Daoy (cell line): Measurements from ENCODE around the gene MCC. TPM values are rescaled to one million over a fixed set of nuclear protein-coding genes. Genes with fewer than 3 reads are reported as not detected.

Experiments
- DNase-seq: peaks from one replicate; pipeline ENCODE4 v3.0.0-alpha.2; 2015; ENCODE audit warnings: low read depth
- total RNA-seq: library from RNA; depleted of rRNA; stranded (reverse); fragments of >200 nt; shearing (Covaris generic); gene quantifications from 2 replicates; pipeline ENCODE4 v1.2.3, GENCODE V29; 2014

MCC gene
- total RNA-seq, 1 experiment from 2014 or later, result 11.8 TPM

- DNase-seq, result no peak
Observed at GRCh38 chr5:113319256-113320053, 168.8 kb downstream of the MCC start.

DNA sequence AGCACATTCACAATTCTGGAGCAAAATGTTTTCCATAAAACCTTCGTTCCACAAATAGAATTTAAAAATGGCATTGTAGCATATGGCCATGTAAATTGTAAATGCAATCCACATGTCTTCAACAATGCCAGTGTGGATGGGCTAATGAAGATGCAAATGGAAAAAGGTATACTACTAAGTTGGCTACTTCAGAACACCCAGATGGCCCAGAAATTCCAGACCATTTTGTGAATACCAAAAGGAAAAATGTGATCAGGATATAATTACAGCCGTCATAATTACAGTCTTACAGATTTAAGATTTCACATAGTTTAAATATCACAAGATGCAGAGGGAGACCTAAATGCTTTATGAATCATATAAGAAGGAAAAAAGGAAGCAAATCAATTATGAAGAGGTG, 170.6 kb downstream of the MCC start:
- DNase-seq, result no peak

DNA sequence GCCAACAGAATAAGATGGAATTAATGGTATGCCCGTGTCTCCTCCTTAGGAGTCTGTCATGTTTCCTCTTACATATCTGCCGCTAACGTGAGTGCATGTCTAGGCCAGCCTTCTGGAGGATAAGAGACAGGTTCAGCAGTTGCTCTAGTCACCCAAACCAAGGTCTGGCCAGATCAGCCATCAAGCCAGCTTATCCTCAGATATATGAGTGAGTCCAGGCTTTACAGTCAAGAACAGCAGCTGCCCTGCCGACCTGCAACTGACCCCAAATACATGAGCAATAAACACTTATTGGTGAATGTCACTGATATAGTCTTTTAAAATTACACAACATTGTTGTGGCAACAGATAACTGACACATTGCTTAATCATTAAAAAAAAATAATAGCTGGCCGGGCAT, 177.0 kb downstream of the MCC start:
- DNase-seq, result no peak

DNA sequence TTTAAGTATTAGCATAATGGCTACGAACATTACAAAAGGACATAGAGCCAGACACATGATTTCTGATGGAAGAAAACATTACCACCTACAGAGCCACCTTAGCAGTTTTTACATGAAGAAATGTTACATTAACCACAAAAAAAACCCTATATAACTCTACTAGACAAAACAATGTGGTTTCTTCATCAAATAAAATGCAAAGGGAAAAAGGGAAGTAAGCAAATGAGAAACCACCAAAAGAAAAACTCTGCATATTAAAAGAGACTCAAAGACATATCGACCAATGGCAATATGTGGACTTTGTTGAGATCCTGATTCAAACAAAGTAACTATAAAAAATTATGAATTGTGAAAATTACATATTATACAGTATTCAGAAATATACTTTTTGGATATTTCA, 186.1 kb downstream of the MCC start:
- no peak for DNase-seq

DNA sequence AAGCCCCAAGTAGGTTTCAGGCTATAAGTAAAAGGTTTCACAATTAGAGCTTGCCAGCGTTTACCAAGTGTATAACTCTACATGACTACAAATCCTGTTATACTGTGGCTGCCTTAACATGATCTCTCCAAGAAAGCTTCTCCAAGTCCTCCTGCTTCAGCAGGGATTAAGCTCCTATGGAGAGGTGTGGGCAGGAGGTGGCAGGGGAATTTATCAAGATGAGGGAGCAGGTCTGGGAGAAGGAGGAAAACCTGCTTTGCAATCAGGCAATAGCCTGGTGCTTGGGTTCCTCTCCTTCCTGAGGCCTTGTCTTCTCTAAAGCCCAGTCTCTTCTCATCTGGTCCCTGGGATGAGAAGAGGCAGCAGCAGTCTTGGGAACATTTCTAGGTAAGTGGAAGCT, 188.7 kb downstream of the MCC start:
- DNase-seq, result no peak

DNA sequence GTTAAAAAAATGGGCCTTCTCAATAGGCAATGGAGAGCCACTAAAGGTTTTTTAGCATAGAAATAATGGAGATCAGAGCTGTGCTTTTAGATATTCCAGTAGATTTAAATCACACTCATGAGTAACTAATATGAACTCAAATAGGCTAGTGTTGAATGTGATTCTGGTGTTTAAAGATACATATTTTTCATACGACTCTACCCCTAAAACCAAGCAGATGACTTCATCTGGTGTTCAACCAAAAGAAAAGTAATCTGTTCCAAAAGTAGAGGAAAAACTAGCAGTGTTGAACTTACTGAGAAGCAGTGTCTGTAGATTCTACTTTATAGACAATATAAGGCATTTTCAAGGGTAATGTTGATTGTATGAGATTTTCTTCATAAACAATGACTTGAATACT, 191.6 kb downstream of the MCC start:
- no peak for DNase-seq

DNA sequence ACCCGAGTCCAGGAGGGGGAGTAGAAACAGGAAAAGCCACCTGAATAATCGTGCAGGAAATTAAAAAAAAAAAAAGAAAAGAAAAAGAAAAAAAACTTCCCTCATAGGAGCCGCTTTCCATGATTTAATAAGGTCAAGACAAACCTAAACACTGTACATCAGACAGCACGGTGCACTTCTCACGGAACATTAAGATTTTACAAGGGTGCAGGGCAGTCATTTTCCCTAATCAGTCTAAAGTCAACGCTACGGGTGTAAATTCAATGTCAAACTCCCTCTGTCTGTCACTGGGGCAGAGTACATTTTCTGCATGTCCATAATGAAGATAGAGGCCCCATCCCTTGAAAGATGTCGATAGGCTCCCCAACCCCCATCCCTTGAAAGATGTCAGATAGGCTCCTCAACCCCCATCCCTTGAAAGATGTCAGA, 193.1 kb downstream of the MCC start:
- DNase-seq, result no peak

DNA sequence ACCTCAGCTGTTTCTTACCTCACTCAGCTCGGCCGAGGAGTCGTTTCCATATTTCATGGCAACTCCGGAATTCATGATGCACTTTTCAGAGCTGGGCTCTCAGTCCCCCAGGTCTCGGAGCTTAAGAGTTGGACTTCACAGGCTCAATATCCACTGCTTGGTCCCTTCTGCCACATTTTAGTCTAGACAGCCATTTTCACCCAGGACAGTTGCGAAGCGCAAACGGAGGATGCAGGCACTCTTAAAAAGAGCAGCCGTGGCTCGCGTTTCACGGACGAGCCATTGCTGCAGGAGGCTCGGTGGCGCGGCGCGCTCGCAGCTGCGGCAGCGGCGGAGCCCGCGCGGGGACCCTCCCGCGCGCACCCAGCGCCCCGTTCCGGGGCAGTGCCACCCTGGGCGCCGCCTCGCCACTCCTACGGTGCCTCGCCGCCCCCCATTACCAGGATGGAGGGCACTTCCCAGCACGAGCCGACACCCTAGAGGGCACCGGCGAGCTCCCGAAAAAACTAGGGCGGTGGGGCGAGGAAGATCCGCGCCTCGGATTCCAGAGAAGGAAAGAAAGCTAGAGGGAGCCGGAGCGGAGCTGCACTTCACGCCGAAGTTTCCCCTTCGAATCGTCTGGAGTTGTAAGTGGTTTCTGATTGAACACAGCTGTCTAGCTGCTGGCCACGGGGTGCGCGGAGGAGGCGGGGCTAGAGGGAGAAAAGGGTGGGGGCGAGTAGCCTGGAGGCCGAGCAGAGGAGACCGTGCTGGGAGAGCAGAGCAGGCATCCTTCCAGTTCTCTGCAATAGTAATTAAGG, 193.7 kb downstream of the MCC start:
- DNase-seq, result peak; percentile 94

DNA sequence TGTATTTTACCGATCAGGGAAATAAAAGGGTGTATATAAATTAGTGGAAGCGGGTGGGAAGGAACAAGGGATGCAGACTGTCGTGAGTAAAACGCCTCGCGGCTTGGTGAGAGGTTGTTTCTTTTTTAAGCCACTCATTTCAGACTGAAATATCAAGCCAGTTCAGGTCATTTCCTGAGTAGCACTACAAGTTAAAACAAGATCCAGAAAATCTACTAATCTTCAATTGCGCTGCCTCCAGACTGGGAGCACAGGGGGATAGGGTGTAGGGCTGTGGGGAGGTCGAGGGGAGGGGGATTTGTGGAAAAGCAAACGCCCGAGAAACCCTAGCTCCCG, 194.3 kb downstream of the MCC start:
- peak; percentile 46 for DNase-seq

DNA sequence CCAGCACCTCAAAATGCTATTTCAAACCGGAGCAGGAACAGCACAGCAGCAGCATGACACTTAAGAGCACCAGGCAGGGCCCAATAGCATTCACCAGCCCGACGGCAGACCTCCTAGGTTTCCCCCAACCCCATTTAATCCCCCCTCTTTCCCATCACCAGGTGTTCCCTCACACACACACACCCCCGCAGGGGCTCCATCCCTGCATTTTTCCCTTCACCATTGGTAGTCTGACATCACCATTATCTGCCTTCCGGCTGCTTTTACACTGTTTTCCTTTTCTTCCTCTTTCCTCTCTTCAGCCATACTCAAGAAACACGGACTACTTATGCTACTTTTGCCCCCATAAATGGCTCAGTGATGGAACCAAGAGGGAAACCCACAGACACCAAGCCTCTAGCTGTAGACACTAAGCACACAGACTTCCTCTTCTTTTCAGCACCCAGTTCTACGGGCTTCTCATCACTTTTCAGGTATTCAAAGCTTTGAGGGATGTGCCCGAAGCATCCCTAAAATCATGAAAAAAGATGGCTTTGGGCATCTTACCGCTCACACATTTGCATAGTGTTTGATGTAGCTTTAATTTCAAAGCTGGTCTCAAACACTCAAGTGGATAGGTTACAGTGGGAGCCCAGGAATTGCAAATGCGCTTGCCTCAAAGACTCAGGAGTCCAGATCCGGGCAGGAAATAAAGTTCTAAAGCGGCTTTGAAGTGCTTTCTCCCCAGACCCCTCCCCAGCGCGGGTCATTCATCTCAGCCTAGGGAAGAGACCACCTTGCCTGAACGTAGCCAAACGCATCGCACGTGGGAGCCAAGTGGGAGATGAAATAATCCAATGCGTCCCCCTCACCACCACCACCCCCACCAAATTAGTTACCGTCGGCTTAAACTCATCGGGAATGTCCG, 194.9 kb downstream of the MCC start:
- DNase-seq, result peak; percentile 19

GRCh38 chr5:113292462-113292861, 195.8 kb downstream of the MCC start:
- no peak for DNase-seq

DNA sequence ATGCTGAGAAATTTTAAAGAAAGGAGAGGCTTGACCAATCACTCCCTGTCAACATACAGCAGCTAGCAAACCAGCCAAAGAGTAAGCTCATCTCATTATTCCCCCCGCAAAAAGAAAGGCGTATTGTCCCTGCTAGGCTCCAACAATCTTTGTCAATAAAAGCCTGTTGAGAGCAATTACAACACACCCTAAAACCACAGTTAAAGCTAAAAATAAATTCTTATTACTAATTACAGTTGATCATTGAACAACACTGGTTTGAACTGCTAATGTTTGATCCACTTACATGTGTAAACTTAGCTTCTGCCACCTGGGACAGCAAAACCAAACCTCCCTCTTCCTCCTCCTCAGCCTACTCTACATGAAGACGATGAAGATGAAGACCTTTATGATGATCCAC, 204.7 kb downstream of the MCC start:
- DNase-seq, result no peak

DNA sequence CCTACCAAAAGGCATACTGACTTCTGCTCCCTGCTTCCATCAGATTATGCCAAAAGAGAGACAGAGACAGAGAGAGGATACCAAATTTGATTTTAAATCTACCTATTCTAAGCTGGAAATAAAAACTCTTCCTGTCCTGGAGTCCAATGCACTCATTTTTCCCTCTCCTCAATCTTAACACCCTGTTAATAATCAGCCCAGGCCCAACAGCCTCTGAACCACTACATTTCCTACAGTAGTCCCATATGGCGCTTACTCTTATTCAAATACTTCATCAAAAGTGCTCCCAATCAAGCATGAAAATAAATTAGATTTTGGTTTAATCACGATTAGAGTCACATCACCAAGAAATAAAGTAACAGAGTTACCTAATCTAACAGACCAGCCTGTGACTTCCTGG, 205.8 kb downstream of the MCC start:
- DNase-seq, result no peak

- DNase-seq, result no peak
Observed at GRCh38 chr5:113281194-113281593, 207.1 kb downstream of the MCC start.

GRCh38 chr5:113280541-113280940, 207.7 kb downstream of the MCC start:
- DNase-seq, result no peak

DNA sequence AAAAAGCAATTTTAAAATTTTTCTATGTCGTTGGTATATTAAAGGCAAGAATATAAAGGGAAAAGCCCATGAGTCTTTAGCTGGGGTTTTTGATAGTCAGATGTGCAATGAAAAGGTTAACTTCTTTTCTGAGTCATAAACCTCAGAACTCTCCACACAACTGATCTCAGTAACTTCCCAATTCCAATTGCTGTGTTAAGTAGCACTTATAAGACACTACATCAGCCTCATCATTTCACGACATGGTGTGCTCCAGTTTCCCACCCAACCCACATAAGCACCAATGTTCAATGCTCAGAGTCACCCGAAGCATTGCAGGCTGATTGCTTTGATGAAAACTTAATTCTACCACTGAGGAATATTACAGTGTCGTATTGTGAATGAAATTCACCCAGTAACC, 209.3 kb downstream of the MCC start:
- DNase-seq, result no peak

GRCh38 chr5:113276493-113276892, 211.8 kb downstream of the MCC start:
- no peak for DNase-seq

DNA sequence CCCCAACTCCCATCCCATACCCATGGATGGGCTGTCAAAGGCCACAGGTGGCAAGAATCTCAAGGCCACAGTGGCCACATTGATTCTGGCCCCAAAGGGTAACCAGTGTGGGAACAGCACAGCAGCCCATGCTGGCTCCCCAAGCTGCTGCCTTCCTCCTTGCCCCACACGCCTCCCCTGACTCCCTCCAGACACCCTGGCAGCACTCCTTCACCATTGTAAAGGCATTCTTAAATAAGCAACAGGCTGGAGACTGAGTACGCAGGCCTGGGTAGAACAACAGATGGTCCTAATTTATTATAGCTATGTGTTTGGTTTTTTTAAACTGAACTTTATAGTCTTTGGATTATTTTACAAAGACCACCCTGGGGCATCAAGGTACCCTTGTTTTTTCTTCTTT, 212.3 kb downstream of the MCC start:
- no peak for DNase-seq

DNA sequence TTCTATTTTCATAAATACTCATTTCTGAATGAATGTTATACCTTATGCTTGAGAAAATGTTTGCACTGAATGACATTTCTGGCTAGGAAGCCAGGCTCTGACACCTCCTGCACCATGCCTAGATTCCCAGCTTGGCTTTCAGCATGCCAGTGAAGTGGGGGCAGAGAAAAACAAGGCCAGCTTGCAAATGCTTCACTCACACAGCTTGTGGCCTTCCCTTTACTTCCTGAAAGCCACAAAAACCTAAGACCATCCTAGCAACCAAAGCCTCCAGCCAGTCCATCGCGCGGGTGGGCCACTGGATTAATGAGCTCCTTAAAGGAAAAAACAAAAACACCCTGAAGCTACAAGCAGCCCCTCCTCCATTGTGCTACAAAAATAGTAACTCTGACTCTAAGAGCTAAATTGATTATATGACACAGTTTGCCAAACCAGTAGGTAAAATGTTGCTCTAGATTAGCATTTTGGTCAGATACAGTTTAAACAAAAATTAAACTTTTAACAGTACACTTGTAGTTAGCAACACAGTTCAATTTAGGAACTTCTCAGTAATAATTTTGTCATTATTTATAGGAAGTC, 213.3 kb downstream of the MCC start:
- no peak for DNase-seq

GRCh38 chr5:113273948-113274347, 214.3 kb downstream of the MCC start:
- peak; percentile 35 for DNase-seq

- no peak for DNase-seq
Observed at GRCh38 chr5:113271745-113272454, 216.4 kb downstream of the MCC start.
